HepG2 (cell line): ENCODE data around the gene SCNM1. TPM values are rescaled to one million over a fixed set of nuclear protein-coding genes. Genes with fewer than 3 reads are reported as not detected.

Experiments used
- ATAC-seq: fragments of 200-7000 bp; cut with Tn5 transposase; 3 replicates; pipeline ENCODE4 v1.9.1; 2020; ENCODE audit warnings: mild to moderate bottlenecking, moderate library complexity
- BruUV-seq: library from RNA; stranded (reverse); fragments of 400-500 nt; replicated peaks from 2 replicates; lab custom pipeline; 2021; lab: Mats Ljungman, UMichigan
- CTCF ChIA-PET: fragments of 300-600 bp; formaldehyde crosslinking; extraction: SDS; loops from one replicate; lab custom pipeline; 2021; ENCODE audit warnings: low total read pairs, inconsistent platforms, low intra/inter-chr PET ratio; lab: Yijun Ruan, JAX
- POLR2A ChIA-PET: fragments of 350-600 bp; sonication (Branson Sonifier 250); formaldehyde crosslinking; loops from one replicate; lab custom pipeline; 2020; ENCODE audit warnings: antibody characterized with exemption, inconsistent platforms; lab: Yijun Ruan, JAX
- DNase-seq: peaks from one replicate; pipeline ENCODE4 v3.0.0-alpha.2; 2015; ENCODE audit warnings: low spot score
- FAIRE-seq: peaks from 3 replicates; lab custom pipeline; 2011; peaks lifted over from hg19 to GRCh38; lab: Jason Lieb, UNC
- H2AFZ ChIP-seq: one replicate; pipeline ENCODE4 v1.6.1; 2011; ENCODE audit warnings: low read length, inconsistent platforms
- H3K27ac ChIP-seq: fragments of 300-600 bp; 3 replicates; pipeline ENCODE4 v1.8.0; 2011; ENCODE audit warnings: mixed run types, mild to moderate bottlenecking, mixed read lengths, low read length, inconsistent platforms; ENCODE audit not compliant: insufficient read depth; ENCODE audit errors: extremely low read length
- H3K27me3 ChIP-seq, 2 experiments: fragments of 200-600 bp in 1 of 2; 2 replicates in 1 of 2; 3 replicates in 1 of 2; pipeline versions ENCODE4 v1.6.0 to v1.8.0; 2011; ENCODE audit warnings: low read length in 2 of 2, mild to moderate bottlenecking in 2 of 2, moderate library complexity in 2 of 2, inconsistent platforms in 1 of 2; ENCODE audit not compliant: insufficient read depth in 2 of 2, control insufficient read depth in 1 of 2
- H3K36me3 ChIP-seq, 2 experiments: fragments of 200-600 bp in 1 of 2; replicated peaks in 1 of 2; 2 replicates in 1 of 2; 3 replicates in 1 of 2; pipeline versions ENCODE4 v1.5.1 to v1.8.0; 2011; ENCODE audit warnings: low read length in 2 of 2, inconsistent platforms in 1 of 2; ENCODE audit not compliant: insufficient read depth in 2 of 2, control insufficient read depth in 1 of 2
- H3K4me1 ChIP-seq: 2 replicates; pipeline ENCODE4 v1.5.1; 2012; ENCODE audit warnings: low read length, inconsistent platforms; ENCODE audit not compliant: insufficient read depth
- H3K4me2 ChIP-seq: 2 replicates; pipeline ENCODE4 v1.6.0; 2011; ENCODE audit warnings: low read depth, low read length, inconsistent platforms
- H3K4me3 ChIP-seq, 3 experiments: fragments of 200-600 bp in 1 of 3; sonication (generic), shearing (Covaris generic) in 1 of 3; replicated peaks in 1 of 3; 2 replicates each; pipeline ENCODE4 v1.5.1; 2011 to 2016; ENCODE audit warnings: low read length in 3 of 3, inconsistent platforms in 2 of 3, low read depth in 2 of 3, mild to moderate bottlenecking in 2 of 3, control low read depth in 1 of 3, mixed read lengths in 1 of 3; ENCODE audit not compliant: insufficient read depth in 1 of 3
- H3K79me2 ChIP-seq: one replicate; pipeline ENCODE4 v1.6.1; 2011; ENCODE audit warnings: low read length, inconsistent platforms; ENCODE audit not compliant: insufficient read depth
- H3K9ac ChIP-seq: 2 replicates; pipeline ENCODE4 v1.6.0; 2011; ENCODE audit warnings: mild to moderate bottlenecking, low read depth, low read length, inconsistent platforms; ENCODE audit not compliant: insufficient read depth
- H3K9me3 ChIP-seq: 2 replicates; pipeline ENCODE4 v1.5.1; 2012; ENCODE audit warnings: mild to moderate bottlenecking, low read length
- H4K20me1 ChIP-seq: 2 replicates; pipeline ENCODE4 v1.6.0; 2011; ENCODE audit warnings: inconsistent platforms, mild to moderate bottlenecking, low read length, moderate library complexity; ENCODE audit not compliant: insufficient read depth
- ATF3 ChIP-seq: sonication (generic); formaldehyde crosslinking; IDR thresholded peaks from 2 replicates; pipeline ENCODE4 v1.4.0; 2020; ENCODE audit warnings: missing genetic modification reagents
- FOSL1 ChIP-seq: sonication (generic); formaldehyde crosslinking; IDR thresholded peaks from 2 replicates; pipeline ENCODE4 v1.9.0; 2021; ENCODE audit warnings: missing genetic modification reagents, borderline replicate concordance
- FOSL2 ChIP-seq: sonication (generic); formaldehyde crosslinking; IDR thresholded peaks from 2 replicates; pipeline ENCODE4 v1.4.0; 2020; ENCODE audit warnings: missing genetic modification reagents
- FOXP1 ChIP-seq, 2 experiments: fragments of 450-650 bp in 1 of 2; IDR thresholded peaks; 2 replicates each; pipeline ENCODE4 v1.6.1; 2017 to 2018; ENCODE audit warnings: antibody characterized with exemption in 1 of 2
- IRF9 ChIP-seq: sonication (generic); formaldehyde crosslinking; IDR thresholded peaks from 2 replicates; pipeline ENCODE4 v1.8.0; 2022; ENCODE audit warnings: missing genetic modification reagents, mild to moderate bottlenecking, borderline replicate concordance
- SAP130 ChIP-seq: IDR thresholded peaks from 2 replicates; pipeline ENCODE4 v1.6.1; 2016; ENCODE audit warnings: low read depth
- SOX13 ChIP-seq, 3 experiments: fragments of 450-650 bp in 1 of 3; sonication (generic) in 1 of 3; formaldehyde crosslinking in 1 of 3; IDR thresholded peaks in 2 of 3; conservative IDR thresholded peaks in 1 of 3; 2 replicates each; pipeline versions ENCODE4 v1.5.0 to v1.6.1; 2016 to 2020; ENCODE audit warnings: antibody characterized with exemption in 1 of 3, mild to moderate bottlenecking in 1 of 3, missing compliant biosample characterization in 1 of 3, missing genetic modification reagents in 1 of 3, moderate library complexity in 1 of 3
- SP5 ChIP-seq: IDR thresholded peaks from 2 replicates; pipeline ENCODE4 v1.6.1; 2016; ENCODE audit warnings: low read depth, borderline replicate concordance
- ZNF264 ChIP-seq: sonication (generic); formaldehyde crosslinking; IDR thresholded peaks from 2 replicates; pipeline ENCODE4 v1.4.0; 2020; ENCODE audit warnings: missing genetic modification reagents
- ZNF337 ChIP-seq: sonication (generic); formaldehyde crosslinking; IDR thresholded peaks from 2 replicates; pipeline ENCODE4 v1.5.1; 2020; ENCODE audit warnings: missing genetic modification reagents, low read depth, mild to moderate bottlenecking, borderline replicate concordance
- ZNF350 ChIP-seq: sonication (generic); formaldehyde crosslinking; IDR thresholded peaks from 2 replicates; pipeline ENCODE4 v1.4.0; 2020; ENCODE audit warnings: mild to moderate bottlenecking, low read depth, missing genetic modification reagents, borderline replicate concordance
- ZNF607 ChIP-seq: sonication (generic); formaldehyde crosslinking; IDR thresholded peaks from 2 replicates; pipeline ENCODE4 v1.5.1; 2020; ENCODE audit warnings: missing genetic modification reagents, mild to moderate bottlenecking, borderline replicate concordance
- ZNF781 ChIP-seq: sonication (generic); formaldehyde crosslinking; IDR thresholded peaks from 2 replicates; pipeline ENCODE4 v1.5.1; 2020; ENCODE audit warnings: borderline replicate concordance, mild to moderate bottlenecking, missing genetic modification reagents; ENCODE audit errors: not compliant biosample characterization
- WGBS: methylation state at CpG from one replicate; pipeline ENCODE4 v1.1.6; 2017; ENCODE audit warnings: low lambda C conversion rate; 5-methylcytosine and 5-hydroxymethylcytosine counted together
- in situ Hi-C: cut with HindIII; loops from 2 replicates; pipeline ENCODE4 v1.10.0; 2017; ENCODE audit warnings: low pct_unique_long_range_greater_than_20kb; ENCODE audit not compliant: extremely low pct_ligation_motif_present
- intact Hi-C: fragments of 100-400 bp; cut with micrococcal nuclease; formaldehyde crosslinking; loops from one replicate; pipeline ENCODE4 v1.10.0; 2022; ENCODE audit not compliant: unreplicated experiment
- polyA plus RNA-seq, 8 experiments: library from polyadenylated mRNA; depleted of rRNA in 3 of 8; stranded (reverse) in 7 of 8; unstranded in 1 of 8; fragments of >200 nt; fragmentation: Illumina TruSeq in 4 of 8; extraction: Trizol in 4 of 8; gene quantifications; 2 replicates each; pipeline versions ENCODE4 v1.2.1 to v1.2.3, GENCODE V29; 2011 to 2016; ENCODE audit warnings: low read depth in 4 of 8, missing spikeins in 1 of 8, mixed read lengths in 1 of 8; ENCODE audit not compliant: insufficient read depth in 1 of 8
- total RNA-seq, 5 experiments: library from RNA; depleted of rRNA; stranded (reverse); fragments of >200 nt; fragmentation: Illumina TruSeq; extraction: Trizol; gene quantifications; 2 replicates each; pipeline ENCODE4 v1.2.3, GENCODE V29; 2016; ENCODE audit warnings: low read depth in 1 of 5

Gene SCNM1
- total and polyA plus RNA-seq, 2 of the 13 experiments (the other 11 are each of a cell fraction or from before 2014, with no cell fraction given), result 16.3 to 31.5 TPM

GRCh38 chr1:151197863-151198253 lies 31.9 kb downstream of the SCNM1 start:
- no peaks in the 10 kb centered on the region for H3K9me3 ChIP-seq
- ChIA-PET POLR2A (interaction anchor here (1.4 kb wide), 1 partner anchor 57 kb away, joined by 7 read pairs; the partner anchor contains the start of gene PSMD4), CTCF (no interaction called here)
- FAIRE-seq, result no peak
- H3K4me3 ChIP-seq, result peak overlapping the region; percentile 87 to 95 (median 94)
- H3K4me1 ChIP-seq, result peaks cover 34% of the 10 kb centered on the region
- H2AFZ ChIP-seq, result no peak overlapping the region
- BruUV-seq, result TSS peak; percentile 90
- peak overlapping the region; percentile 89 for H3K9ac ChIP-seq
- peak overlapping the region; percentile 87 for H3K4me2 ChIP-seq
- intact Hi-C loops, result loop anchor here (1.0 to 5.0 kb wide), 2 partner anchors 83 to 149 kb away; partner anchors contain the start of gene RFX5
- ATAC-seq, result peak; percentile 54
- H4K20me1 ChIP-seq, result peaks cover 17% of the 10 kb centered on the region
- peaks cover 40% of the 10 kb centered on the region for H3K79me2 ChIP-seq
- in situ Hi-C loops, result no loop called here
- peak overlapping the region; percentile 93 for H3K27ac ChIP-seq
- peaks cover 3 to 11% of the 10 kb centered on the region in 2 experiments; a peak in 4 of 5 replicates for H3K36me3 ChIP-seq
- 3% methylated on average over 10 of the region's 10 CpGs for WGBS
- no peaks in the 10 kb centered on the region; a peak in 1 of 5 replicates for H3K27me3 ChIP-seq
- peak; percentile 81 for DNase-seq
- TF ChIP-seq SOX13 (IDR thresholded peaks at IDR 0.05) (no peak), SOX13 (CRISPR knock-in tag; conservative IDR thresholded peaks at IDR 0.05 in 1 of 2, IDR thresholded peaks at IDR 0.05 in 1 of 2) (peak in 1 of 2 experiments; percentile 27; a peak in 1 of 4 replicates), FOXP1 (IDR thresholded peaks at IDR 0.05) (no peak), FOXP1 (CRISPR knock-in tag; IDR thresholded peaks at IDR 0.05) (0 out of 2 replicates have a peak, but pooled peaks have one; percentile 27), SP5 (CRISPR knock-in tag) (0 out of 2 replicates have a peak, but pooled peaks have one; percentile 52), ZNF337 (0 out of 2 replicates have a peak, but pooled peaks have one; percentile 12), ZNF607 (CRISPR knock-in tag) (peak; percentile 75; the same call in 1 of the 2 replicates), IRF9 (CRISPR knock-in tag) (no peak), ZNF350 (CRISPR knock-in tag) (no peak), ZNF264 (CRISPR knock-in tag) (peak; percentile 10; the same call in 1 of the 2 replicates), ATF3 (CRISPR knock-in tag) (0 out of 2 replicates have a peak, but pooled peaks have one; percentile 42), ZNF781 (peak; percentile 46), FOSL2 (CRISPR knock-in tag) (peak; percentile 91), FOSL1 (CRISPR knock-in tag) (peak; percentile 77; the same call in 1 of the 2 replicates), SAP130 (CRISPR knock-in tag) (peak; percentile 66)
